Measurements from ENCODE around the gene FCER2.
A peak's percentile ranks its signal among the peaks of the same experiment; 100 is the strongest.

The FCER2 gene

DNA sequence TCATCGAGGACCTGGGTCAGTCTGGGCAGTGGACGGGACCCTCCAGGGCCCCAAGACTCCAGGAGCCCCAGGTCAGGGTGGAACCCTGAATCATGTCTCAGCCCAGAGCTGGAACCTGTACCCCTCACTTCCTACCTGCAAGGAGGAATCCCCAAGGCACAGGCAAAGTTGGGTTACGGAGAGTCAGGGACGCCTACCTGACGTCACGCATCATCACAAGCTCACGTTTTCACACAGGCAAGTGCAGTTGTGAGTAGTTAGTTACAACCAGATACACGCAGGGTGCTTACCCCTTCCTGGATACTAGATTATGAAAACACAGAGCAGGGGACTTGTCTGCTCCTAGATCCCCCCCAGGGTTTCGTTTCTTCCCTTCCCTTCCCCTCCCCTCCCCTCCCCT lies 31.1 kb downstream of the FCER2 start:
- TF ChIP-seq CTCF (IDR thresholded peaks at IDR 0.05; ENCODE audit: low read depth, low read length) = no peak
- H3K4me3 ChIP-seq (replicated peaks in 1 of 2; ENCODE audit: low read depth in 2 of 2, low read length in 2 of 2) = no peak overlapping the region
- DNase-seq (ENCODE audit: low read depth in 2 of 2) = no peak

DNA sequence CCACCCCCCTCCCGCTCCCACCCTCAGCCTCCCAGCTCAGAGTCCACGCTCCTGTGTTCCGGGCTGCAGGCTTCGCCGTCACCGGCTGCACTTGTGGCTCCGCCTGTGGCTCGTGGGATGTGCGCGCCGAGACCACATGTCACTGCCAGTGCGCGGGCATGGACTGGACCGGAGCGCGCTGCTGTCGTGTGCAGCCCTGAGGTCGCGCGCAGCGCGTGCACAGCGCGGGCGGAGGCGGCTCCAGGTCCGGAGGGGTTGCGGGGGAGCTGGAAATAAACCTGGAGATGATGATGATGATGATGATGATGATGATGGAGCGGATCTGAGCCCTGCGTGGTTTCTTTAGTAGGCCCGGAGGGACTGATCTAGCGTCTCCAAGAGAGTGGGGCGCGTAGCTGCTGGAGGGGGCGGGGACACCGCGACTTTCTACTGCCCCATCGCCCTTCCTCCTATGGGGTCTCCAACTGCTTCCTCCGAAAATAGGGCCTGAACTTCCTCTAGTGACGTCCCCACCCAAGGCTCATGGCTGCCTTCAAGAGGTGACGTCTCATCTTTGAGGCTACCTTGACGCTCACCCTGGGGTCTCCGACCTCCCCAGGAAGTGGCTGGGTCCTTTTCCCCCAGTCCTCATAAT lies 31.7 kb downstream of the FCER2 start:
- no peak for TF ChIP-seq CTCF (IDR thresholded peaks at IDR 0.05; ENCODE audit: low read depth, low read length)
- no peak for DNase-seq (ENCODE audit: low read depth in 2 of 2)
- no peak overlapping the region for H3K4me3 ChIP-seq (replicated peaks in 1 of 2; ENCODE audit: low read depth in 2 of 2, low read length in 2 of 2)

DNA sequence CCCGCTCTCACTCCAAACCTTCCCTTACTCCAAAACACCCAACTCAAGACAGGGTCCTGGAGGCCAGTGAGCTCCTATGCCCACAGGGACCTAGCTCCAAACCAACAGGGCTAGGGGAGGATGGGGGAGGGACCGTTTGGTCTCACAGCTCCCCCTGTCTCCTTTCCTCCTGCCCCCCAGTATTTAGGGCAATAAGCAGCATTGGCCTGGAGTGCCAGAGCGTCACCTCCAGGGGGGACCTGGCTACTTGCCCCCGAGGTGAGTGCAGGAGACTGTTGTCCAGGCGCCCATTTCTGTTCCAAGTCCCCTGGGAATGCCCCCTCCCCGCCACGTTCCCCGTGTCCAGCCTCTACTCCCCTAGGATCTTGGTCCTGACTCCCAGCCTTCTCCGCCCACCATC lies 32.3 kb downstream of the FCER2 start:
- DNase-seq (ENCODE audit: low read depth in 2 of 2) = no peak
- H3K4me3 ChIP-seq (replicated peaks in 1 of 2; ENCODE audit: low read depth in 2 of 2, low read length in 2 of 2) = no peak overlapping the region
- no peak for TF ChIP-seq CTCF (IDR thresholded peaks at IDR 0.05; ENCODE audit: low read depth, low read length)

- DNase-seq (ENCODE audit: low read depth in 2 of 2) = no peak
- TF ChIP-seq CTCF (IDR thresholded peaks at IDR 0.05; ENCODE audit: low read depth, low read length) = no peak
- H3K4me3 ChIP-seq (replicated peaks in 1 of 2; ENCODE audit: low read depth in 2 of 2, low read length in 2 of 2) = no peak within 1 kb of the TSS
Measured at GRCh38 chr19:7668842-7669241, 33.1 kb downstream of the FCER2 start, which contains the start of gene RETN. Gene RETN, plus strand, starts transcription at chr19:7669049. Its CDS starts 278 bp downstream, at chr19:7669327.

DNA sequence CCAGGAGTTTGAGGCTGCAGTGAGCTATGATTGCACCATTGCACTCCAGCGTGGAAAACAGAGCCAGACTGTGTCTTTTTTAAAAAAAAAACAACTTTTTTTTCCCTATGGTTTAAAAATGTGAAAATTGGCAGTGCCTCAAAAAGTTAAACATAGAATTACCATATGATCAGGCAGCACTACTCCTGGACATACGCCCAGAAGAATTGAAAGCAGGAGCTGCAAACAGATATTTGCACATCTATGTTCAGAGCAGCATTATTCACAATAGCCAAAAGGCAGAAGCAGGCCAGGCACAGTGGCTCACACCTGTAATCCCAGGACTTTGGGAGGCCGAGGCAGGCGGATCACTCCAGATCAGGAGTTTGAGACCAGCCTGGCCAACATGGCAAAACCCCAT lies 36.9 kb downstream of the FCER2 start:
- no peak overlapping the region for H3K4me3 ChIP-seq (replicated peaks in 1 of 2; ENCODE audit: low read depth in 2 of 2, low read length in 2 of 2)
- no peak for TF ChIP-seq CTCF (IDR thresholded peaks at IDR 0.05; ENCODE audit: low read depth, low read length)
- DNase-seq (ENCODE audit: low read depth in 2 of 2) = peak; percentile 55 to 85

- TF ChIP-seq CTCF (IDR thresholded peaks at IDR 0.05; ENCODE audit: low read depth, low read length) = no peak
- no peak for DNase-seq (ENCODE audit: low read depth in 2 of 2)
- H3K4me3 ChIP-seq (replicated peaks in 1 of 2; ENCODE audit: low read depth in 2 of 2, low read length in 2 of 2) = no peak overlapping the region
Measured at GRCh38 chr19:7663706-7664105, 38.2 kb downstream of the FCER2 start.

DNA sequence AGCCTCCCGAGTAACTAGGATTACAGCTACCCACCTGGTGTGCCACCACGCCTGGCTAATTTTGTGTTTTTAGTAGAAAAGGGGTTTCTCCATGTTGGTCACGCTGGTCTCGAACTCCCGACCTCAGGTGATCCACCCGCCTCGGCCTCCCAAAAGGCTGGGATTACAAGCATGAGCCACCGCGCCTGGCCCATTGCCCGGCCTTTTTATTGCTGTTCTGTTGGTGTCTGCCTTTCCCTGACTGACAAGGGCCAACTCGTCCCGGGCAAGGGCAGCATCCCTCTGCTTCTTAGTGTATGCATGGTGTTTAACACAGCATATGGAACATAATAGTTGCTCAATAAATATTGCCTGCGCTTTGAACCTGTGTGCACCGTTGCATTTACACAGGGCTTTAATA lies 39.3 kb downstream of the FCER2 start:
- DNase-seq (ENCODE audit: low read depth in 2 of 2) = no peak
- no peak for TF ChIP-seq CTCF (IDR thresholded peaks at IDR 0.05; ENCODE audit: low read depth, low read length)

More for the DNA sequence above, 39.3 kb downstream of the FCER2 start:
- H3K4me3 ChIP-seq (replicated peaks in 1 of 2; ENCODE audit: low read depth in 2 of 2, low read length in 2 of 2) = no peak overlapping the region

Measured in cardiac fibroblast (primary cell).